NCI-H128 (cell line): ENCODE data around the gene EIF2S3.

Experiments used
- DNase-seq: peaks from one replicate; lab custom pipeline; 2025; ENCODE audit not compliant: unreplicated experiment; lab: John Stamatoyannopoulos, UW

The EIF2S3 gene

GRCh38 chrX:24125028-24125612 lies 70.4 kb downstream of the EIF2S3 start:
- DNase-seq: no peak
